HepG2 (cell line): ENCODE measurements around the gene STH. TPM values are rescaled to one million over a fixed set of nuclear protein-coding genes. Genes with fewer than 3 reads are reported as not detected.

Source experiments
- ATAC-seq: fragments of 200-7000 bp; cut with Tn5 transposase; 3 replicates; pipeline ENCODE4 v1.9.1; 2020; ENCODE audit warnings: mild to moderate bottlenecking, moderate library complexity
- BruUV-seq: library from RNA; stranded (reverse); fragments of 400-500 nt; replicated peaks from 2 replicates; lab custom pipeline; 2021; lab: Mats Ljungman, UMichigan
- CTCF ChIA-PET: fragments of 300-600 bp; formaldehyde crosslinking; extraction: SDS; loops from one replicate; lab custom pipeline; 2021; ENCODE audit warnings: low total read pairs, inconsistent platforms, low intra/inter-chr PET ratio; lab: Yijun Ruan, JAX
- POLR2A ChIA-PET: fragments of 350-600 bp; sonication (Branson Sonifier 250); formaldehyde crosslinking; loops from one replicate; lab custom pipeline; 2020; ENCODE audit warnings: antibody characterized with exemption, inconsistent platforms; lab: Yijun Ruan, JAX
- DNase-seq: peaks from one replicate; pipeline ENCODE4 v3.0.0-alpha.2; 2015; ENCODE audit warnings: low spot score
- FAIRE-seq: peaks from 3 replicates; lab custom pipeline; 2011; peaks lifted over from hg19 to GRCh38; lab: Jason Lieb, UNC
- H2AFZ ChIP-seq: one replicate; pipeline ENCODE4 v1.6.1; 2011; ENCODE audit warnings: low read length, inconsistent platforms
- H3K27ac ChIP-seq: fragments of 300-600 bp; 3 replicates; pipeline ENCODE4 v1.8.0; 2011; ENCODE audit warnings: mixed run types, mild to moderate bottlenecking, mixed read lengths, low read length, inconsistent platforms; ENCODE audit not compliant: insufficient read depth; ENCODE audit errors: extremely low read length
- H3K27me3 ChIP-seq, 2 experiments: fragments of 200-600 bp in 1 of 2; 2 replicates in 1 of 2; 3 replicates in 1 of 2; pipeline versions ENCODE4 v1.6.0 to v1.8.0; 2011; ENCODE audit warnings: low read length in 2 of 2, mild to moderate bottlenecking in 2 of 2, moderate library complexity in 2 of 2, inconsistent platforms in 1 of 2; ENCODE audit not compliant: insufficient read depth in 2 of 2, control insufficient read depth in 1 of 2
- H3K36me3 ChIP-seq, 2 experiments: fragments of 200-600 bp in 1 of 2; replicated peaks in 1 of 2; 2 replicates in 1 of 2; 3 replicates in 1 of 2; pipeline versions ENCODE4 v1.5.1 to v1.8.0; 2011; ENCODE audit warnings: low read length in 2 of 2, inconsistent platforms in 1 of 2; ENCODE audit not compliant: insufficient read depth in 2 of 2, control insufficient read depth in 1 of 2
- H3K4me1 ChIP-seq: 2 replicates; pipeline ENCODE4 v1.5.1; 2012; ENCODE audit warnings: low read length, inconsistent platforms; ENCODE audit not compliant: insufficient read depth
- H3K4me2 ChIP-seq: 2 replicates; pipeline ENCODE4 v1.6.0; 2011; ENCODE audit warnings: low read depth, low read length, inconsistent platforms
- H3K4me3 ChIP-seq, 3 experiments: fragments of 200-600 bp in 1 of 3; sonication (generic), shearing (Covaris generic) in 1 of 3; replicated peaks in 1 of 3; 2 replicates each; pipeline ENCODE4 v1.5.1; 2011 to 2016; ENCODE audit warnings: low read length in 3 of 3, inconsistent platforms in 2 of 3, low read depth in 2 of 3, mild to moderate bottlenecking in 2 of 3, control low read depth in 1 of 3, mixed read lengths in 1 of 3; ENCODE audit not compliant: insufficient read depth in 1 of 3
- H3K79me2 ChIP-seq: one replicate; pipeline ENCODE4 v1.6.1; 2011; ENCODE audit warnings: low read length, inconsistent platforms; ENCODE audit not compliant: insufficient read depth
- H3K9ac ChIP-seq: 2 replicates; pipeline ENCODE4 v1.6.0; 2011; ENCODE audit warnings: mild to moderate bottlenecking, low read depth, low read length, inconsistent platforms; ENCODE audit not compliant: insufficient read depth
- H3K9me3 ChIP-seq: 2 replicates; pipeline ENCODE4 v1.5.1; 2012; ENCODE audit warnings: mild to moderate bottlenecking, low read length
- H4K20me1 ChIP-seq: 2 replicates; pipeline ENCODE4 v1.6.0; 2011; ENCODE audit warnings: inconsistent platforms, mild to moderate bottlenecking, low read length, moderate library complexity; ENCODE audit not compliant: insufficient read depth
- ARID3A ChIP-seq: IDR thresholded peaks from 2 replicates; pipeline ENCODE4 v1.6.1; 2012; ENCODE audit warnings: low read depth, low read length, improper control_type of control experiment
- HOXA3 ChIP-seq: sonication (generic); formaldehyde crosslinking; IDR thresholded peaks from 2 replicates; pipeline ENCODE4 v1.5.0; 2020; ENCODE audit warnings: missing genetic modification reagents
- LCORL ChIP-seq, 2 experiments: fragments of 450-650 bp in 1 of 2; sonication (generic) in 1 of 2; formaldehyde crosslinking in 1 of 2; IDR thresholded peaks; 2 replicates each; pipeline versions ENCODE4 v1.5.0 to v1.6.1; 2017 to 2020; ENCODE audit warnings: antibody characterized with exemption in 1 of 2, missing genetic modification reagents in 1 of 2
- MTA1 ChIP-seq: sonication (generic); formaldehyde crosslinking; IDR thresholded peaks from 2 replicates; pipeline ENCODE4 v1.4.0; 2020; ENCODE audit warnings: missing genetic modification reagents, mild to moderate bottlenecking, borderline replicate concordance
- RAD21 ChIP-seq: fragments of 450-650 bp; formaldehyde crosslinking; IDR thresholded peaks from 2 replicates; pipeline ENCODE4 v1.5.0; 2020; ENCODE audit warnings: mild to moderate bottlenecking
- SMC3 ChIP-seq: IDR thresholded peaks from 2 replicates; pipeline ENCODE4 v1.6.1; 2011; ENCODE audit warnings: low read length, improper control_type of control experiment
- STAG1 ChIP-seq: sonication (generic); formaldehyde crosslinking; IDR thresholded peaks from 2 replicates; pipeline ENCODE4 v1.4.0; 2020; ENCODE audit warnings: missing genetic modification reagents
- ZMYM3 ChIP-seq: sonication (generic); formaldehyde crosslinking; IDR thresholded peaks from 2 replicates; pipeline ENCODE4 v1.5.1; 2020; ENCODE audit warnings: mild to moderate bottlenecking, missing genetic modification reagents
- ZNF766 ChIP-seq: sonication (generic); formaldehyde crosslinking; IDR thresholded peaks from 2 replicates; pipeline ENCODE4 v1.5.0; 2020; ENCODE audit warnings: missing genetic modification reagents, borderline replicate concordance
- WGBS: methylation state at CpG from one replicate; pipeline ENCODE4 v1.1.6; 2017; ENCODE audit warnings: low lambda C conversion rate; 5-methylcytosine and 5-hydroxymethylcytosine counted together
- in situ Hi-C: cut with HindIII; loops from 2 replicates; pipeline ENCODE4 v1.10.0; 2017; ENCODE audit warnings: low pct_unique_long_range_greater_than_20kb; ENCODE audit not compliant: extremely low pct_ligation_motif_present
- intact Hi-C: fragments of 100-400 bp; cut with micrococcal nuclease; formaldehyde crosslinking; loops from one replicate; pipeline ENCODE4 v1.10.0; 2022; ENCODE audit not compliant: unreplicated experiment
- polyA plus RNA-seq, 8 experiments: library from polyadenylated mRNA; depleted of rRNA in 3 of 8; stranded (reverse) in 7 of 8; unstranded in 1 of 8; fragments of >200 nt; fragmentation: Illumina TruSeq in 4 of 8; extraction: Trizol in 4 of 8; gene quantifications; 2 replicates each; pipeline versions ENCODE4 v1.2.1 to v1.2.3, GENCODE V29; 2011 to 2016; ENCODE audit warnings: low read depth in 4 of 8, missing spikeins in 1 of 8, mixed read lengths in 1 of 8; ENCODE audit not compliant: insufficient read depth in 1 of 8
- total RNA-seq, 5 experiments: library from RNA; depleted of rRNA; stranded (reverse); fragments of >200 nt; fragmentation: Illumina TruSeq; extraction: Trizol; gene quantifications; 2 replicates each; pipeline ENCODE4 v1.2.3, GENCODE V29; 2016; ENCODE audit warnings: low read depth in 1 of 5
- TF ChIP-seq, protein P1 (sequence below): sonication (generic); formaldehyde crosslinking; IDR thresholded peaks from 2 replicates; pipeline ENCODE4 v1.8.1; 2022; ENCODE audit warnings: low read depth, mild to moderate bottlenecking, missing genetic modification reagents

Gene STH
- total and polyA plus RNA-seq, 2 of the 13 experiments (the other 11 are each of a cell fraction or from before 2014, with no cell fraction given), result not detected

- Histone ChIP-seq H4K20me1 (no peaks in the 10 kb centered on the region), H3K9me3 (no peaks in the 10 kb centered on the region), H3K4me2 (no peak overlapping the region), H3K9ac (no peak overlapping the region), H3K27me3 (no peaks in the 10 kb centered on the region; a peak in 2 of 5 replicates), H2AFZ (no peak overlapping the region), H3K79me2 (no peaks in the 10 kb centered on the region), H3K36me3 (no peaks in the 10 kb centered on the region), H3K27ac (no peak overlapping the region), H3K4me1 (peaks cover 59% of the 10 kb centered on the region), H3K4me3 (no peak overlapping the region)
- no TSS peak for BruUV-seq
- TF ChIP-seq, protein P1, sequence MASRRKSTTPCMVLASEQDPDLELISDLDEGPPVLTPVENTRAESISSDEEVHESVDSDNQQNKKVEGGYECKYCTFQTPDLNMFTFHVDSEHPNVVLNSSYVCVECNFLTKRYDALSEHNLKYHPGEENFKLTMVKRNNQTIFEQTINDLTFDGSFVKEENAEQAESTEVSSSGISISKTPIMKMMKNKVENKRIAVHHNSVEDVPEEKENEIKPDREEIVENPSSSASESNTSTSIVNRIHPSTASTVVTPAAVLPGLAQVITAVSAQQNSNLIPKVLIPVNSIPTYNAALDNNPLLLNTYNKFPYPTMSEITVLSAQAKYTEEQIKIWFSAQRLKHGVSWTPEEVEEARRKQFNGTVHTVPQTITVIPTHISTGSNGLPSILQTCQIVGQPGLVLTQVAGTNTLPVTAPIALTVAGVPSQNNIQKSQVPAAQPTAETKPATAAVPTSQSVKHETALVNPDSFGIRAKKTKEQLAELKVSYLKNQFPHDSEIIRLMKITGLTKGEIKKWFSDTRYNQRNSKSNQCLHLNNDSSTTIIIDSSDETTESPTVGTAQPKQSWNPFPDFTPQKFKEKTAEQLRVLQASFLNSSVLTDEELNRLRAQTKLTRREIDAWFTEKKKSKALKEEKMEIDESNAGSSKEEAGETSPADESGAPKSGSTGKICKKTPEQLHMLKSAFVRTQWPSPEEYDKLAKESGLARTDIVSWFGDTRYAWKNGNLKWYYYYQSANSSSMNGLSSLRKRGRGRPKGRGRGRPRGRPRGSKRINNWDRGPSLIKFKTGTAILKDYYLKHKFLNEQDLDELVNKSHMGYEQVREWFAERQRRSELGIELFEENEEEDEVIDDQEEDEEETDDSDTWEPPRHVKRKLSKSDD (CRISPR knock-in tag), result no peak
- intact Hi-C loops (no loop called here), in situ Hi-C loops (loop anchor here (25.0 kb wide), 1 partner anchor 827 kb away; no protein-coding TSS in a partner anchor)
- 78% methylated on average over 33 of the region's 33 CpGs for WGBS
- POLR2A ChIA-PET, result no interaction called here
- DNase-seq (no peak), ATAC-seq (no peak), FAIRE-seq (no peak)
- CTCF ChIA-PET, result interaction anchor here (1.2 kb wide), 1 partner anchor 34 kb away, joined by 4 read pairs; no protein-coding TSS in a partner anchor
Measured at GRCh38 chr17:46009681-46010596, 10.9 kb downstream of the STH start.

DNA sequence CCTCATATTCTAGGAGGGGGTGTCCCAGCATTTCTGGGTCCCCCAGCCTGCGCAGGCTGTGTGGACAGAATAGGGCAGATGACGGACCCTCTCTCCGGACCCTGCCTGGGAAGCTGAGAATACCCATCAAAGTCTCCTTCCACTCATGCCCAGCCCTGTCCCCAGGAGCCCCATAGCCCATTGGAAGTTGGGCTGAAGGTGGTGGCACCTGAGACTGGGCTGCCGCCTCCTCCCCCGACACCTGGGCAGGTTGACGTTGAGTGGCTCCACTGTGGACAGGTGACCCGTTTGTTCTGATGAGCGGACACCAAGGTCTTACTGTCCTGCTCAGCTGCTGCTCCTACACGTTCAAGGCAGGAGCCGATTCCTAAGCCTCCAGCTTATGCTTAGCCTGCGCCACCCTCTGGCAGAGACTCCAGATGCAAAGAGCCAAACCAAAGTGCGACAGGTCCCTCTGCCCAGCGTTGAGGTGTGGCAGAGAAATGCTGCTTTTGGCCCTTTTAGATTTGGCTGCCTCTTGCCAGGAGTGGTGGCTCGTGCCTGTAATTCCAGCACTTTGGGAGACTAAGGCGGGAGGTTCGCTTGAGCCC is 11.6 kb downstream of the STH start:
- H4K20me1 ChIP-seq, result no peaks in the 10 kb centered on the region
- H2AFZ ChIP-seq, result no peak overlapping the region
- ChIA-PET POLR2A (no interaction called here), CTCF (interaction anchor here (1.2 kb wide), 1 partner anchor 34 kb away, joined by 4 read pairs; no protein-coding TSS in a partner anchor)
- in situ Hi-C loops, result loop anchor here (25.0 kb wide), 1 partner anchor 827 kb away; no protein-coding TSS in a partner anchor
- H3K9ac ChIP-seq, result no peak overlapping the region
- H3K4me2 ChIP-seq, result no peak overlapping the region
- H3K79me2 ChIP-seq, result no peaks in the 10 kb centered on the region
- no peak for FAIRE-seq
- peaks cover 57% of the 10 kb centered on the region for H3K4me1 ChIP-seq
- 67% methylated on average over 16 of the region's 16 CpGs for WGBS
- no peaks in the 10 kb centered on the region for H3K9me3 ChIP-seq
- H3K27me3 ChIP-seq, result no peaks in the 10 kb centered on the region; a peak in 2 of 5 replicates
- no TSS peak for BruUV-seq
- no peak overlapping the region for H3K4me3 ChIP-seq
- ATAC-seq, result peak; percentile 47
- intact Hi-C loops, result no loop called here
- H3K27ac ChIP-seq, result no peak overlapping the region
- no peaks in the 10 kb centered on the region for H3K36me3 ChIP-seq
- peak; percentile 53 for DNase-seq
- 0 out of 2 replicates have a peak, but pooled peaks have one; percentile 23 for TF ChIP-seq RAD21 (CRISPR knock-in tag)
- TF ChIP-seq LCORL (IDR thresholded peaks at IDR 0.05), result no peak
- 0 out of 2 replicates have a peak, but pooled peaks have one; percentile 18 for TF ChIP-seq LCORL (CRISPR knock-in tag; IDR thresholded peaks at IDR 0.05)
- TF ChIP-seq ARID3A, result no peak
- TF ChIP-seq MTA1 (CRISPR knock-in tag), result peak; percentile 25; the same call in 1 of the 2 replicates
- peak; percentile 24; the same call in 1 of the 2 replicates for TF ChIP-seq HOXA3 (CRISPR knock-in tag)
- 0 out of 2 replicates have a peak, but pooled peaks have one; percentile 39 for TF ChIP-seq ZNF766 (CRISPR knock-in tag)
- TF ChIP-seq SMC3, result peak; percentile 31; the same call in 1 of the 2 replicates
- TF ChIP-seq STAG1 (CRISPR knock-in tag), result peak; percentile 40
- 0 out of 2 replicates have a peak, but pooled peaks have one; percentile 42 for TF ChIP-seq ZMYM3 (CRISPR knock-in tag)
